Body of pancreas (tissue), 4 donors: ENCODE results near the gene AFAP1L1.

Source experiments
- CTCF ChIP-seq, 7 experiments: fragments of 450-650 bp in 4 of 7; fragments of 200-600 bp in 3 of 7; sonication (generic) in 3 of 7; IDR thresholded peaks; one replicate each; pipeline ENCODE4 v1.5.1; 2016 to 2019; ENCODE audit warnings: antibody characterized with exemption in 7 of 7
- POLR2A ChIP-seq, 3 donors: fragments of 450-650 bp; IDR thresholded peaks; one replicate each; pipeline ENCODE4 v1.6.1; 2016; ENCODE audit warnings: antibody characterized with exemption in 3 of 3, mild to moderate bottlenecking in 2 of 3

- TF ChIP-seq CTCF (IDR thresholded peaks at IDR 0.05) (no peak), POLR2A (IDR thresholded peaks at IDR 0.05) (no peak)
Observed at GRCh38 chr5:149224282-149224681, 47.4 kb upstream of the AFAP1L1 start.
